ENCODE data around the gene DYNLT4.

DNA sequence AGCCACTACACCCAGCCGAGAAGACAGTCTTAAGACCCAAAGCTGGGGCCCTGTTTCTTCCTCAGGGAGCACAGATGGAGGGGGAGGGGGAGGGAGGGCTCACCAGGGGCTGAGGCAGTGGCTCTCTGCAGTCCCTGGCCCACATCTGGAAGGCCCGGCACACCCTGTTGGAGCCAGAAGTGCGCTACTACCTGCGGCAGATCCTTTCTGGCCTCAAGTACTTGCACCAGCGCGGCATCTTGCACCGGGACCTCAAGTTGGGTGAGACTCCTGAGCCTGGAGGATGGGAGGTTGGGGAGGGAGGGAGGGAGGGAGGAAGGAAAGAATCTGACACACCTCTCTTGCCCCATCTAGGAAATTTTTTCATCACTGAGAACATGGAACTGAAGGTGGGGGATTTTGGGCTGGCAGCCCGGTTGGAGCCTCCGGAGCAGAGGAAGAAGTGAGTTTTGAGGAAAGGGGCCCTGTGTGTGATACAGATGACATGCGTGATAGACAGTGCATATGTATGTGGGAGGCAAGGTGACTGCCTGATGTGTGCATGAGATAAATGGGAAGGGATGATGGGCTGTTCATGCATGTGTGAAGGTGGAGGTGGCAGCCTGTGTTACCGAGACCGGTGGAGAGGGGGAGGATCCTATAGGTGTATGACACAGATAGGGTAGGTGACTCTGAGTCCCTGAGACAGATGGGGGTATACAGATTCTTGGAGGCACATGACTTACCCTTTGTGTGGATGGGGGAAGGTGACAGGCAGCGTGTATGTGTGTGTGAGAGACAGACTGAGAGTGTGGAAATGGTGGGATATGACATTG lies 5.5 kb downstream of the DYNLT4 start:
- TF ChIP-seq POLR2A (IDR thresholded peaks at IDR 0.05) (no peak), EP300 (IDR thresholded peaks at IDR 0.05; ENCODE audit: low read depth) (no peak)
- TF ChIP-seq, protein P1, sequence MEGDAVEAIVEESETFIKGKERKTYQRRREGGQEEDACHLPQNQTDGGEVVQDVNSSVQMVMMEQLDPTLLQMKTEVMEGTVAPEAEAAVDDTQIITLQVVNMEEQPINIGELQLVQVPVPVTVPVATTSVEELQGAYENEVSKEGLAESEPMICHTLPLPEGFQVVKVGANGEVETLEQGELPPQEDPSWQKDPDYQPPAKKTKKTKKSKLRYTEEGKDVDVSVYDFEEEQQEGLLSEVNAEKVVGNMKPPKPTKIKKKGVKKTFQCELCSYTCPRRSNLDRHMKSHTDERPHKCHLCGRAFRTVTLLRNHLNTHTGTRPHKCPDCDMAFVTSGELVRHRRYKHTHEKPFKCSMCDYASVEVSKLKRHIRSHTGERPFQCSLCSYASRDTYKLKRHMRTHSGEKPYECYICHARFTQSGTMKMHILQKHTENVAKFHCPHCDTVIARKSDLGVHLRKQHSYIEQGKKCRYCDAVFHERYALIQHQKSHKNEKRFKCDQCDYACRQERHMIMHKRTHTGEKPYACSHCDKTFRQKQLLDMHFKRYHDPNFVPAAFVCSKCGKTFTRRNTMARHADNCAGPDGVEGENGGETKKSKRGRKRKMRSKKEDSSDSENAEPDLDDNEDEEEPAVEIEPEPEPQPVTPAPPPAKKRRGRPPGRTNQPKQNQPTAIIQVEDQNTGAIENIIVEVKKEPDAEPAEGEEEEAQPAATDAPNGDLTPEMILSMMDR (IDR thresholded peaks at IDR 0.05): no peak
